ENCODE results near the gene OR2AP1.
"Not testable (repeated sequence)": the region's sequence is repeated elsewhere in the genome, so short reads cannot be mapped to it uniquely, and the experiment has no call there.

Gene OR2AP1

GRCh38 chr12:55572168-55572567 lies at the start of gene OR2AP1:
Gene OR2AP1, plus strand, starts transcription at chr12:55572468. Its CDS starts 1,947 bp downstream, at chr12:55574415.
- no peak for DNase-seq

- not testable (repeated sequence) for DNase-seq
These were observed 24.0 kb upstream of the OR2AP1 start for GRCh38 chr12:55548235-55548634.

GRCh38 chr12:55548756-55549155 lies 23.5 kb upstream of the OR2AP1 start:
- DNase-seq = no peak

- no peak for DNase-seq
These were observed 23.0 kb upstream of the OR2AP1 start, which contains the start of gene OR6C4 for GRCh38 chr12:55549302-55549701. Gene OR6C4, plus strand, starts transcription at chr12:55549602. Its CDS starts 1,625 bp downstream, at chr12:55551227.

- no peak for DNase-seq
These were observed 18.0 kb upstream of the OR2AP1 start for GRCh38 chr12:55554296-55554695.

GRCh38 chr12:55570060-55570459 lies 2.2 kb upstream of the OR2AP1 start:
- not testable (repeated sequence) for DNase-seq

- DNase-seq = not testable (repeated sequence)
These were observed 1.6 kb upstream of the OR2AP1 start for GRCh38 chr12:55570689-55571088.

GRCh38 chr12:55582066-55582465 lies 9.8 kb downstream of the OR2AP1 start:
- DNase-seq = no peak

- no peak for DNase-seq
These were observed 13.5 kb downstream of the OR2AP1 start for GRCh38 chr12:55585817-55586216.

- DNase-seq = not testable (repeated sequence)
These were observed 17.9 kb downstream of the OR2AP1 start for GRCh38 chr12:55590152-55590551.

GRCh38 chr12:55607821-55608594 lies 35.7 kb downstream of the OR2AP1 start:
- no peak for DNase-seq

GRCh38 chr12:55610598-55610997 lies 38.3 kb downstream of the OR2AP1 start:
- no peak for DNase-seq

GRCh38 chr12:55612646-55613045 lies 40.4 kb downstream of the OR2AP1 start:
- no peak for DNase-seq

- DNase-seq = no peak
These were observed 42.5 kb downstream of the OR2AP1 start for GRCh38 chr12:55614764-55615163.

- peak; percentile 5 to 58 for DNase-seq
These were observed 47.3 kb downstream of the OR2AP1 start for GRCh38 chr12:55619354-55620138.

GRCh38 chr12:55624056-55624455 lies 51.8 kb downstream of the OR2AP1 start:
- DNase-seq = no peak

All from hippocampal formation (tissue), 2 donors.